ENCODE data around the gene KRTAP1-4. TPM values are rescaled to one million over a fixed set of nuclear protein-coding genes. Genes with fewer than 3 reads are reported as not detected.

Gene KRTAP1-4
- total and polyA plus RNA-seq, 2 donors (not counting 3 experiments of a cell fraction or from before 2014, with no cell fraction given): not detected

- BruUV-seq (replicated peaks): no TSS peak
- no peak overlapping the region for H3K27ac ChIP-seq (ENCODE audit: insufficient read depth, low read depth, low read length)
- no peak overlapping the region for H3K9ac ChIP-seq (replicated peaks; ENCODE audit: extremely low read depth, insufficient read depth, low read length)
- DNase-seq (ENCODE audit: low read depth, low spot score) (no peak), FAIRE-seq (no peak)
- dilution Hi-C loops (cut with MboI; ENCODE audit: extremely low pct_ligation_motif_present, low sequenced_read_pairs): no loop called here
- no peaks in the 10 kb centered on the region for H3K9me3 ChIP-seq (replicated peaks; ENCODE audit: control insufficient read depth, insufficient read depth, low read length)
- no peak for TF ChIP-seq GATA2 (IDR thresholded peaks at IDR 0.05; ENCODE audit: insufficient read depth, insufficient read length, low read depth, low read length)
- TF ChIP-seq EZH2 (IDR thresholded peaks at IDR 0.05; ENCODE audit: borderline replicate concordance, low read depth, low read length, severe bottlenecking): no peak
- TF ChIP-seq POLR2AphosphoS5 (IDR thresholded peaks at IDR 0.05; ENCODE audit: insufficient read depth, low read depth, low read length): no peak
- no peaks in the 10 kb centered on the region for H3K27me3 ChIP-seq (ENCODE audit: control insufficient read depth in 2 of 2, insufficient read depth in 2 of 2, low read length in 2 of 2)
- ChIA-PET POLR2A (no interaction called here), CTCF (interaction anchor here (1.0 kb wide), 1 partner anchor 29 kb away, joined by 4 read pairs; the partner anchor contains the start of gene KRTAP2-1)
- no peaks in the 10 kb centered on the region for H3K79me2 ChIP-seq (ENCODE audit: control insufficient read depth, insufficient read depth, low read length)
- intact Hi-C loops (cut with micrococcal nuclease): no loop called here
- H3K9me1 ChIP-seq (replicated peaks; ENCODE audit: control insufficient read depth, extremely low read depth, insufficient read depth, low read length): no peaks in the 10 kb centered on the region
- no peak overlapping the region for H2AFZ ChIP-seq (ENCODE audit: low read depth, low read length)
- H3K36me3 ChIP-seq (ENCODE audit: control insufficient read depth in 2 of 2, extremely low read depth in 1 of 2, insufficient read depth in 2 of 2, low read length in 2 of 2): no peaks in the 10 kb centered on the region
- H3K4me3 ChIP-seq (replicated peaks in 1 of 3; ENCODE audit: insufficient read depth in 1 of 3, low read depth in 1 of 3, low read length in 3 of 3): no peak overlapping the region
- H4K20me1 ChIP-seq (replicated peaks; ENCODE audit: control insufficient read depth, extremely low read depth, insufficient read depth, low read length): no peaks in the 10 kb centered on the region
- H3K4me1 ChIP-seq (ENCODE audit: control insufficient read depth, extremely low read depth, insufficient read depth, low read length): no peaks in the 10 kb centered on the region
- no peak overlapping the region for H3K4me2 ChIP-seq (ENCODE audit: insufficient read depth, low read length)
Measured at GRCh38 chr17:41076788-41077187, 46.8 kb upstream of the KRTAP1-4 start.

- Histone ChIP-seq H3K4me3 (replicated peaks in 1 of 3; ENCODE audit: insufficient read depth in 1 of 3, low read depth in 1 of 3, low read length in 3 of 3) (no peak overlapping the region), H3K36me3 (ENCODE audit: control insufficient read depth in 2 of 2, extremely low read depth in 1 of 2, insufficient read depth in 2 of 2, low read length in 2 of 2) (no peaks in the 10 kb centered on the region), H3K4me1 (ENCODE audit: control insufficient read depth, extremely low read depth, insufficient read depth, low read length) (no peaks in the 10 kb centered on the region), H3K27me3 (ENCODE audit: control insufficient read depth in 2 of 2, insufficient read depth in 2 of 2, low read length in 2 of 2) (no peaks in the 10 kb centered on the region), H3K9ac (replicated peaks; ENCODE audit: extremely low read depth, insufficient read depth, low read length) (no peak overlapping the region), H3K79me2 (ENCODE audit: control insufficient read depth, insufficient read depth, low read length) (no peaks in the 10 kb centered on the region), H3K9me3 (replicated peaks; ENCODE audit: control insufficient read depth, insufficient read depth, low read length) (no peaks in the 10 kb centered on the region), H3K9me1 (replicated peaks; ENCODE audit: control insufficient read depth, extremely low read depth, insufficient read depth, low read length) (no peaks in the 10 kb centered on the region), H2AFZ (ENCODE audit: low read depth, low read length) (no peak overlapping the region), H3K27ac (ENCODE audit: insufficient read depth, low read depth, low read length) (no peak overlapping the region), H4K20me1 (replicated peaks; ENCODE audit: control insufficient read depth, extremely low read depth, insufficient read depth, low read length) (no peaks in the 10 kb centered on the region), H3K4me2 (ENCODE audit: insufficient read depth, low read length) (no peak overlapping the region)
- no TSS peak for BruUV-seq (replicated peaks)
- TF ChIP-seq JUN (IDR thresholded peaks at IDR 0.05; ENCODE audit: borderline replicate concordance, insufficient read depth, insufficient read length, low read depth) (no peak), POLR2AphosphoS5 (IDR thresholded peaks at IDR 0.05; ENCODE audit: insufficient read depth, low read depth, low read length) (no peak), POLR2A (IDR thresholded peaks at IDR 0.05; ENCODE audit: low read depth, low read length) (no peak), FOS (IDR thresholded peaks at IDR 0.05; ENCODE audit: borderline replicate concordance, insufficient read depth, low read length) (no peak), GATA2 (IDR thresholded peaks at IDR 0.05; ENCODE audit: insufficient read depth, insufficient read length, low read depth, low read length) (no peak), CTCF (IDR thresholded peaks at IDR 0.05; ENCODE audit: extremely low read depth in 1 of 2, insufficient read depth in 1 of 2, low read depth in 1 of 2, low read length in 2 of 2) (no peak), EZH2 (IDR thresholded peaks at IDR 0.05; ENCODE audit: borderline replicate concordance, low read depth, low read length, severe bottlenecking) (no peak), MYC (IDR thresholded peaks at IDR 0.05; ENCODE audit: low read depth, low read length) (no peak), MAX (IDR thresholded peaks at IDR 0.05; ENCODE audit: insufficient read depth, insufficient read length) (no peak)
- ChIA-PET CTCF (no interaction called here), POLR2A (no interaction called here)
- intact Hi-C loops (cut with micrococcal nuclease): no loop called here
- no peak for DNase-seq (ENCODE audit: low read depth, low spot score)
- no peak for FAIRE-seq
- dilution Hi-C loops (cut with MboI; ENCODE audit: extremely low pct_ligation_motif_present, low sequenced_read_pairs): no loop called here
Measured at GRCh38 chr17:41073676-41074075, 43.7 kb upstream of the KRTAP1-4 start.

All from endothelial cell of umbilical vein (primary cell).